Karpas-422 (cell line): Measurements from ENCODE around the gene MYL9. TPM values are rescaled to one million over a fixed set of nuclear protein-coding genes. Genes with fewer than 3 reads are reported as not detected.
A peak's percentile ranks its signal among the peaks of the same experiment; 100 is the strongest.

Source experiments
- DNase-seq: peaks from one replicate; pipeline ENCODE4 v3.0.0-alpha.2; 2015
- H2AFZ ChIP-seq: fragments of 200-600 bp; sonication (generic); 2 replicates; pipeline ENCODE4 v1.6.1; 2014; ENCODE audit warnings: antibody characterized with exemption, low read length, mixed read lengths
- H3K27ac ChIP-seq: fragments of 200-600 bp; sonication (generic); 2 replicates; pipeline ENCODE4 v1.5.1; 2014; ENCODE audit warnings: mild to moderate bottlenecking, low read length, moderate library complexity
- H3K27me3 ChIP-seq: fragments of 200-600 bp; sonication (generic); 2 replicates; pipeline ENCODE4 v1.6.1; 2014; ENCODE audit warnings: low read length, mixed read lengths
- H3K36me3 ChIP-seq: fragments of 200-600 bp; sonication (generic); 2 replicates; pipeline ENCODE4 v1.6.1; 2014; ENCODE audit warnings: low read length, mixed read lengths; ENCODE audit not compliant: insufficient read depth
- H3K4me1 ChIP-seq: fragments of 200-600 bp; sonication (generic); 2 replicates; pipeline ENCODE4 v1.6.1; 2014; ENCODE audit warnings: mild to moderate bottlenecking, low read length, mixed read lengths
- H3K4me2 ChIP-seq: fragments of 200-600 bp; sonication (generic); 2 replicates; pipeline ENCODE4 v1.6.1; 2014; ENCODE audit warnings: low read length, low read depth, mild to moderate bottlenecking; ENCODE audit not compliant: poor library complexity, severe bottlenecking
- H3K4me3 ChIP-seq: fragments of 200-600 bp; sonication (generic); 2 replicates; pipeline ENCODE4 v1.5.1; 2014; ENCODE audit warnings: mild to moderate bottlenecking, antibody characterized with exemption, low read length, mixed read lengths
- H3K79me2 ChIP-seq: fragments of 200-600 bp; sonication (generic); 2 replicates; pipeline ENCODE4 v1.6.1; 2014; ENCODE audit warnings: mild to moderate bottlenecking, low read length, mixed read lengths
- H3K9ac ChIP-seq: fragments of 200-600 bp; sonication (generic); 2 replicates; pipeline ENCODE4 v1.6.0; 2014; ENCODE audit warnings: low read length
- H3K9me2 ChIP-seq: fragments of 200-600 bp; sonication (generic), shearing (Covaris generic); replicated peaks from 2 replicates; pipeline ENCODE4 v1.6.0; 2014; ENCODE audit warnings: mild to moderate bottlenecking, low read length, moderate library complexity; ENCODE audit not compliant: insufficient read depth
- H3K9me3 ChIP-seq: fragments of 300-700, 200-600 bp; sonication (generic); 2 replicates; pipeline ENCODE4 v1.6.1; 2014; ENCODE audit warnings: low read length, mixed read lengths
- H4K20me1 ChIP-seq: fragments of 200-600 bp; sonication (generic); 2 replicates; pipeline ENCODE4 v1.6.1; 2014; ENCODE audit warnings: mild to moderate bottlenecking, antibody characterized with exemption, low read length, low read depth; ENCODE audit not compliant: insufficient read depth
- total RNA-seq: library from RNA; depleted of rRNA; stranded (reverse); fragments of >200 nt; shearing (Covaris generic); gene quantifications from 2 replicates; pipeline ENCODE4 v1.2.3, GENCODE V29; 2014; ENCODE audit warnings: low replicate concordance

MYL9 gene
- total RNA-seq, 1 experiment from 2014 or later: not detected

DNA sequence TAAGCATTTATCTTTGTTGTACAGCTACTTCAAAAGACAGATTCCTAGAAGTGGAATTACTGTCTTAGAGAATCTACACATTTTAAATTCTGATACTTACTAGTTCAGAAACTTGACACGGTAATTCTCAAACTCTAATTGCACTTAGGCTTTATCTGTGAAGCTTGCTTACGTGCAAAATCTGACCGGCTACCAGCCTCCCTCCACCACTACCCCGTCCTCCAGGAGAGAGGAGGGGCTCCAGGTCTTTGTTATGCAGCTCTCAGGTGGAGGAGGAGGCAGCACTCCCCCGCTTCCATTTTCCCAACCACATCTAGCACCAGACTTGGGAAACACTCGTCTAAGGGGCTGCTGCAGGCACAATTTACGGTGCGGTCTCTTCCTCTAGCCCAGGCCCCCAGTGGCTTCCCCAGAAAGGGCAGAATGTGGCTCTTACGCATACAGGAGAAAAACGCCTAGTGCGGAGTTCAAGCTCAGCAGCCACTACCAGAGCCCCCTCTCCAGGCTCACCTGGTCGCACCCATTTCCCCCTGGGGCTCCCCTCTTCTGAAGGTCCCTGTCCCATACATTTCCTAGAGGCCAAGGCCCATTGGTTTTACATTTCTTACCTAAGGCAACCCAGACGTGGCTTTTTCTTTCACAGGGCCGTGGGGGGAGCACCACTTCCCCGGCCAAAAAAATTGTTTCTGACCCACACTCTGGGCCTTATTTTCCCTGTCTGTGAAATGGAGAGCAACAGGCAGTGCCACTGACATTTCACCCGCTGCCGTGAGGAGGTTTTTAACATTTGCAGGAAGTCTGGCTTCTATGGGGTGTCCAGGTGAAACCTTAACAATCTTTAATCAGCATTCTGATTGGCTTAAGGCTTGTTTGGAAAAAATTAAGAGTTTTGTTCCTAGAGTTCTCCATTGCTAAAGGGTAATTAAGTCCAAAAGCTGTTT, 30.5 kb downstream of the MYL9 start:
- peaks cover 21% of the 10 kb centered on the region for H3K4me1 ChIP-seq
- no peak for DNase-seq
- no peak overlapping the region; the same call in 1 of the 2 replicates for H2AFZ ChIP-seq
- H3K36me3 ChIP-seq: no peaks in the 10 kb centered on the region
- H3K79me2 ChIP-seq: peaks cover 44% of the 10 kb centered on the region
- no peaks in the 10 kb centered on the region for H3K27me3 ChIP-seq
- peak overlapping the region; percentile 92 for H3K4me2 ChIP-seq
- peak overlapping the region; percentile 89 for H3K4me3 ChIP-seq
- no peaks in the 10 kb centered on the region for H3K9me3 ChIP-seq
- H3K9me2 ChIP-seq: no peaks in the 10 kb centered on the region
- peak overlapping the region; percentile 88 for H3K9ac ChIP-seq
- H3K27ac ChIP-seq: peak overlapping the region; percentile 81
- peaks cover 14% of the 10 kb centered on the region; the same call in 1 of the 2 replicates for H4K20me1 ChIP-seq

DNA sequence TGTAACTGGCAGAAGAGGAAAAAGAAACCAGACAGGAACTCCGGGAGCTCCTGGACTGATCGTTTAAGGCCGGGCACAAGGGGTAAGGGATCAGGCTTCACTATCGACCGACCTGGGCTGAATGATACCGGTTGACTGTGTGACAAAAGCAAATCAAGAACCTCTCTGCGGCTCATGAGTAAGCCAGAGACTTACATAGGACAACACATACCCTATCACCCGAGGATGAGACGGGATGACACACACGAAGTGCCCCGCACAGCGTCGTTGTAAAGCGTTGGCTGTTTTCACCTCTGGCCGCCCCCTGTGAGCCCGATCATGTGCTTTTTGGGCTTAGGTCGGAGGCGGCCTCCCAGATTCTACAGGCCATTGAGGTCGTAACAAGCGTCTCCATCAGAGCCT, 31.4 kb downstream of the MYL9 start:
- Histone ChIP-seq H2AFZ (peak overlapping the region; percentile 58; the same call in 1 of the 2 replicates), H3K4me2 (peak overlapping the region; percentile 92), H3K36me3 (no peaks in the 10 kb centered on the region), H3K4me1 (peaks cover 21% of the 10 kb centered on the region), H3K4me3 (peak overlapping the region; percentile 89), H3K27me3 (no peaks in the 10 kb centered on the region), H3K9me3 (no peaks in the 10 kb centered on the region), H3K79me2 (peaks cover 50% of the 10 kb centered on the region), H3K9ac (peak overlapping the region; percentile 88), H4K20me1 (peaks cover 14% of the 10 kb centered on the region; the same call in 1 of the 2 replicates), H3K27ac (peak overlapping the region; percentile 81), H3K9me2 (no peaks in the 10 kb centered on the region)
- DNase-seq: peak; percentile 74

DNA sequence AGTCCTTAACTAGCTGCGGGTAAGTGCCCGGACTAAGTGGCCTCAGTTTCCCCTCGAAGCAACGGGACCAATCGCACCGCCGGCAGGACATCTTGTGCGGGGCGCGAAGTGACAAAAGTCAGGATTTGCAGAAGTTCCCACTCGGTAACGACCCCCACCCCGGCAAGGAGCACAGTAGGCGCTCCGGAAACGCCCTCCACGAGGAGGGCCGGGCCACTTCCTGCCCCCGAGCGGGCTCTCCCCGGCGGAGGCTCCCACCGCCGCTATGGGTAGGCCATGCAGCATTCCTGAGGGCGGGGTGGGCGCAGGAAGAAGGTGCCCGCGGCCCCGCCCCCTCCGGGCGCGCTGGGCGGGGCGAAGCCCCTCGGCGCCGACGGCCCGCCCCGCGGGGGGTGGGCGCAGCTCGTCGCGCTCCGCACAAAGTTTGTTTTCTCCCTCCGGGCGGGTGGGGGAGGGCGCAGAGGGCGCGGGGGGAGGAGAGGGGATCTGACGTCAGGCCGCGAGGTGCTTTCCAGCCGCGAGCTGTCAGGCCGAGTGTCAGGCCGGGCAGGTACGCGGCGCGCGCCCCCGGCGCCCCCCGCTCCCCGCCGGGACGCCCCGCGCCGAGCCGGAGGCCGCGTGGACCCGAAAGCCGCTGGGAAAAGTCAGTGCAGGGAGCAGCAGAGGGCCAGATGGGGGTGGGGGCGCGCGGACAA, 31.9 kb downstream of the MYL9 start, which contains the start of gene TGIF2:
TGIF2 (plus strand) TSS at position 495 of the 695 bp plus-strand sequence. CDS start 5,178 bp downstream, outside the sequence.
- H3K4me2 ChIP-seq: peak within 1 kb of the TSS; percentile 94
- H3K9me3 ChIP-seq: no peaks in the 10 kb centered on the region
- H3K27me3 ChIP-seq: no peaks in the 10 kb centered on the region
- peak within 1 kb of the TSS; percentile 98 for H3K4me3 ChIP-seq
- H3K79me2 ChIP-seq: peaks cover 56% of the 10 kb centered on the region
- peak within 1 kb of the TSS; percentile 58; the same call in 1 of the 2 replicates for H2AFZ ChIP-seq
- H3K9me2 ChIP-seq: no peaks in the 10 kb centered on the region
- no peaks in the 10 kb centered on the region for H3K36me3 ChIP-seq
- H3K9ac ChIP-seq: peak within 1 kb of the TSS; percentile 98
- H4K20me1 ChIP-seq: peaks cover 17% of the 10 kb centered on the region; the same call in 1 of the 2 replicates
- H3K4me1 ChIP-seq: peaks cover 21% of the 10 kb centered on the region
- peak within 1 kb of the TSS; percentile 89 for H3K27ac ChIP-seq
- peak; percentile 97 for DNase-seq

DNA sequence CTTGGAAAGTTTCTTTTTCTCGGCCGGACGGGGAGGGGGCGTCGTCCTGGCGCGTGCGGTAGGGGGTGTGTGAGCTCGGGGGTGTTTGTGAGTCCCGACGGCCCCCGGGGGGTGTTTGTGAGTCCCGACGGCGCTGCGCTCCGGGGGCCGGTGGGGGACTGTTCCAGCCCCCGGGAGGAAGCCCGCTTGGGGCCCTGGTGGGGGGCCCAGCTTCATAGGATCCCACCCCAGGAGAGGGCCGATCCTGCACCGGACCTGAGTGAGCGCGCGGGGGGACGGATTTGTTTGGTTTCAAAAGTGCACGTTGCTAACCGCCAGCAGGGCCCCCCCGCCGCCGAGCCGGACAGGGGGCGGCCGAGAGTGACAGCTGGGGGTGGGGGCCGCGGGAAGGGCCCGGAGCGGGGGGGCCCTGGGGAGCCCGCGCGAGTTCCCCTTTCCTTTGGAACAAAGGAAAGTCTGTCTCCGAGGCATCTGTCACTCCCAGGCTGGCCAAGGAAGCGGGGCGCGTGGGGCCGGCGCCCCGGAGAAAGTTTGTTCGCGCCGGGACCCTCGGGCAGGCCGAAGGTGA, 32.6 kb downstream of the MYL9 start:
- Histone ChIP-seq H4K20me1 (peaks cover 24% of the 10 kb centered on the region; the same call in 1 of the 2 replicates), H3K27ac (peak overlapping the region; percentile 89), H3K27me3 (no peaks in the 10 kb centered on the region), H3K4me1 (peaks cover 21% of the 10 kb centered on the region), H3K36me3 (peaks cover 2% of the 10 kb centered on the region; the same call in 1 of the 2 replicates), H3K79me2 (peaks cover 62% of the 10 kb centered on the region), H3K4me3 (peak overlapping the region; percentile 98), H3K4me2 (peak overlapping the region; percentile 94), H3K9ac (peak overlapping the region; percentile 98), H3K9me2 (no peaks in the 10 kb centered on the region), H3K9me3 (no peaks in the 10 kb centered on the region), H2AFZ (no peak overlapping the region)
- DNase-seq: peak; percentile 80

DNA sequence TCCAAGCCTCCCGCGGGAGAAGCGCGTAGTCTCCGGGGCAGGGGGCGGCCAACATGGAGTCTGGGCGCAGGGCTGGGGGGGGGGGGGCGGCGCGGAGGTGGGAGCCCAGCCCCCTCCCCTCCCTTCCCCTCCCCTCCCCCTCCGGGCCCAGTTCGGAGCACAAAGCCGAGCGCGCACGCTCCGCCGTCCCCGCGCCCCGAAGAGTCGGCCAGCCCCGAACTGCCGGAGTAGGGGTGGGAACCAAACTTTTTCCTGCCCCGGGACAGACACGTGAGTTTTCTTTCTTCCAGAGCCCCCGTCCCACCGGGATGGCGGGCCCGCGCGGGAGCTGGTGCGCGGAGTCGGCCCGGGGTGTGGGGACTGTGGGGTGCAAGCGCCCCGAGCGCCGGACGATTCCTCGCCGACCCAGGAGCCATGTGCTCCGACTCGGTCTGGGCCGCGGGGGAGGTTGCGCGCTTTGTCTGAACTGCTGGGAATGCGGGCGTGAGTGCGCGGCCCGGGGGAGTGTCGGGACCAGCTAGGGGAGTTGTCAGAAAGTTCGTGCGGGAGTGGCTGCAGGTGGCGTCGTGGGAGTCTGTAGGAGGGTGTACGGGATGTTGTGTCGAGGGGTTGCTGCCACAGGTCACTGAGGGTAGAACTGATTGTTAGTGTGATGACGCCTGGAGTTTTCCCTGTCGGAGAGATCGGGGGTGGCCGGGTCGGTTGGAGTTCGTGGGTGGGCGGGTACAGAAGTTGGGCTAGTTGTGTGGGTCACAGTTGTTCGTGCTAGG, 33.2 kb downstream of the MYL9 start:
- Histone ChIP-seq H3K79me2 (peaks cover 63% of the 10 kb centered on the region), H3K9me3 (no peaks in the 10 kb centered on the region), H3K4me2 (peak overlapping the region; percentile 94), H3K4me3 (peak overlapping the region; percentile 98), H2AFZ (no peak overlapping the region; the same call in 1 of the 2 replicates), H3K36me3 (peaks cover 5% of the 10 kb centered on the region; the same call in 1 of the 2 replicates), H3K9me2 (no peaks in the 10 kb centered on the region), H3K27ac (peak overlapping the region; percentile 89), H3K9ac (peak overlapping the region; percentile 98), H4K20me1 (peaks cover 24% of the 10 kb centered on the region; the same call in 1 of the 2 replicates), H3K4me1 (peaks cover 21% of the 10 kb centered on the region), H3K27me3 (no peaks in the 10 kb centered on the region)
- peak; percentile 80 for DNase-seq

DNA sequence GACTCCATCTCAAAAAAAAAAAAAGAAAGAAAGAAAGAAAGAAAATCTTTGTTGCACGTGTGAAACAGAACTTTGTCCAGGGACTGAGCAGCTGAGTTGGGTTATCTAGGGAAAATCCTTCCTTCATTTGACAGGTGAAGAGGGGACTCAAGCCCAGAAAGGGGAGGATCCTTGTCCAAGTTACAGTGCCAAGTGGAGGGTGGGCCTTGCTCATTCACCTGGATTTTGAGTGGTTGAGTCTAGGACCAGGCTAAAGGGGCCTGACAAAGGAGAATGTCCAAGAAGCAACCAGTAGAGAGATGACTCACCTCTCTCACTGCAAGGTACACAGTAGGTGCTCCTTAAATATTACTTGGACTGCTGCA, 34.7 kb downstream of the MYL9 start:
- Histone ChIP-seq H4K20me1 (peaks cover 24% of the 10 kb centered on the region; the same call in 1 of the 2 replicates), H3K9ac (no peak overlapping the region), H3K4me2 (peak overlapping the region; percentile 94), H3K79me2 (peaks cover 73% of the 10 kb centered on the region), H2AFZ (no peak overlapping the region), H3K36me3 (peaks cover 10% of the 10 kb centered on the region; the same call in 1 of the 2 replicates), H3K4me1 (peaks cover 21% of the 10 kb centered on the region), H3K4me3 (no peak overlapping the region), H3K27me3 (no peaks in the 10 kb centered on the region), H3K9me2 (no peaks in the 10 kb centered on the region), H3K9me3 (no peaks in the 10 kb centered on the region), H3K27ac (no peak overlapping the region)
- no peak for DNase-seq

DNA sequence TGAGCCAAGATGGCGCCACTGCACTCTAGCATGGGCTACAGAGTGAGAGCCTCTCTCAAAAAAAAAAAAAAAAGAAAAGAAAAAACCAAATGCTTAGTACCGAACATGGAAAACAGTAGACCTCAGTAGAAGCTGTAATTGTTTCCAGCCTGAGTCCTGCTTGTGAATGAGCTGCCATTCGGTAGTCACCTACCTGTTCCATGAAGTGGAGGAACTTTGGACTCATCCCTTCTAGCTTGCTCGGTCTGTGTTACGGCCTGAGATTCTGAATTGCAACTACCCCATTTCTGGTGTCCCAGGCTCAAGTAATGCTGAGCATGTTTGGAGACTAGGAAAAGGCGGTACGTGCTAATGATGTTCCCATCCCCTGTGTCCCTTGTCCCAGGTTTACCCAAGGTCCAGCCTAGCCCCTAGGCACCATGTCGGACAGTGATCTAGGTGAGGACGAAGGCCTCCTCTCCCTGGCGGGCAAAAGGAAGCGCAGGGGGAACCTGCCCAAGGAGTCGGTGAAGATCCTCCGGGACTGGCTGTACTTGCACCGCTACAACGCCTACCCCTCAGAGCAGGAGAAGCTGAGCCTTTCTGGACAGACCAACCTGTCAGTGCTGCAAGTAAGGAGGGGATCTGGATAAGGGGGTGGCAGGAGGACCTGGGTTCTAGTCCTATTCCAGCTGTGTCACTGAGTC, 37.2 kb downstream of the MYL9 start:
- no peak for DNase-seq
- Histone ChIP-seq H3K4me2 (no peak overlapping the region), H3K4me1 (peaks cover 9% of the 10 kb centered on the region), H3K79me2 (peaks cover 70% of the 10 kb centered on the region), H4K20me1 (peaks cover 24% of the 10 kb centered on the region; the same call in 1 of the 2 replicates), H3K9ac (no peak overlapping the region), H3K9me2 (no peaks in the 10 kb centered on the region), H3K27me3 (no peaks in the 10 kb centered on the region), H3K9me3 (no peaks in the 10 kb centered on the region), H3K27ac (no peak overlapping the region), H3K36me3 (peaks cover 18% of the 10 kb centered on the region; the same call in 1 of the 2 replicates), H2AFZ (no peak overlapping the region), H3K4me3 (no peak overlapping the region)
